ENCODE results near the gene RNASEH1.
"Not testable (repeated sequence)": the region's sequence is repeated elsewhere in the genome, so short reads cannot be mapped to it uniquely, and the experiment has no call there.

The RNASEH1 gene

GRCh38 chr2:3589086-3589485, 31.0 kb upstream of the RNASEH1 start:
- DNase-seq (ENCODE audit: low read depth), result no peak

- DNase-seq (ENCODE audit: low read depth), result no peak
Observed at GRCh38 chr2:3588084-3588483, 30.0 kb upstream of the RNASEH1 start.

GRCh38 chr2:3587432-3587831, 29.3 kb upstream of the RNASEH1 start:
- no peak for DNase-seq (ENCODE audit: low read depth)

GRCh38 chr2:3587021-3587420, 28.9 kb upstream of the RNASEH1 start:
- no peak for DNase-seq (ENCODE audit: low read depth)

DNA sequence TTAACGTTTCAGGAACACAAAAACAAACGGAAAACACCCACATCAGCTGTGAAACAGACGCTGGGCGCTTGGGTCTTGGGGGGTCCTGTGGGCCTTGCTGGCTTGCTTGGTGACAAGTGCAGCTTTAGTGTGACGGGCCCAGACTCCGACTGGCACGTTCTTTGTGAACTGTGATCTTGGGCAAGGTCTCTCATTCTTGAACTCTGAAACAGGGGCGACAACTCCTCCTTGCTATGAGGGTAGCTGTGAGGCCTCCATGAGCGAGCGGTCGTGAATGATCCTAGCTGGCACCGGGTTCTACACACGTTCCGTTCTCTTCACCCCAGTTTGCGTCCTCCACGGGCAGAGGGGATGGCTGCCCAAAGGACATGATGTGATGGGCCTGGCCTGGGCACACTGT, 28.1 kb upstream of the RNASEH1 start:
- no peak for DNase-seq (ENCODE audit: low read depth)

- DNase-seq (ENCODE audit: low read depth), result peak; percentile 72
Observed at GRCh38 chr2:3585261-3586109, 27.4 kb upstream of the RNASEH1 start.

DNA sequence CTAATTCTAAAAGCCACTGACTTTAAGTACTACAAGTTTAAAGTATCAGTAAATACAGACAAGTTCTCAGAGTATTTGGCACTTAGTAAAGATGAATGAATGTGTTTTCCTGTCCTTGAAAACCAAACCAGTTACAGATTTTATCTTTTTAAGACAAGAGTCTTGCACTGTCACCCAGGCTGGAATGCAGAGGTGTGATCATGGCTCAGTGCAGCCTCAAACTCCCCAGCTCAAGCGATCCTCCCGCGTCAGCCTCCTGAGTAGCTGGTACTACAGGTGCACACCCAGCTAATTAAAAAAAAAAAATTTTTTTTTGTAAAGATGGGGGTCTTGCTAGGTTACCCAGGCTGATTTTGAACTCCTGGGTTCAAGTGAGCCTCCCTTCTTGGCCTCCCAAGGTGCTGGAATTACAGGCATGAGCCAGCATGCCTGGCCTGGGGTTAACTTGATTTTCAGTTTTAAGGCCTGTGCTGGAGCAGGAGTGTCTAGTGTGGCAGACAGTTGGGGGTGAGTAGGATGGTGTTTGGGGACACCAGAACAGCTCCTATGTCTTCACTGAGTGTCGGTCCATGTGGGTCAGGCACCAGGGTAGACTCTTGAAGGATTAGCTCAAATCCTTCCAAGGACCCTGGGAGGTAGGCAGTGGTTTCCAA, 26.6 kb upstream of the RNASEH1 start:
- no peak for DNase-seq (ENCODE audit: low read depth)

GRCh38 chr2:3584076-3584475, 25.9 kb upstream of the RNASEH1 start:
- no peak for DNase-seq (ENCODE audit: low read depth)

DNA sequence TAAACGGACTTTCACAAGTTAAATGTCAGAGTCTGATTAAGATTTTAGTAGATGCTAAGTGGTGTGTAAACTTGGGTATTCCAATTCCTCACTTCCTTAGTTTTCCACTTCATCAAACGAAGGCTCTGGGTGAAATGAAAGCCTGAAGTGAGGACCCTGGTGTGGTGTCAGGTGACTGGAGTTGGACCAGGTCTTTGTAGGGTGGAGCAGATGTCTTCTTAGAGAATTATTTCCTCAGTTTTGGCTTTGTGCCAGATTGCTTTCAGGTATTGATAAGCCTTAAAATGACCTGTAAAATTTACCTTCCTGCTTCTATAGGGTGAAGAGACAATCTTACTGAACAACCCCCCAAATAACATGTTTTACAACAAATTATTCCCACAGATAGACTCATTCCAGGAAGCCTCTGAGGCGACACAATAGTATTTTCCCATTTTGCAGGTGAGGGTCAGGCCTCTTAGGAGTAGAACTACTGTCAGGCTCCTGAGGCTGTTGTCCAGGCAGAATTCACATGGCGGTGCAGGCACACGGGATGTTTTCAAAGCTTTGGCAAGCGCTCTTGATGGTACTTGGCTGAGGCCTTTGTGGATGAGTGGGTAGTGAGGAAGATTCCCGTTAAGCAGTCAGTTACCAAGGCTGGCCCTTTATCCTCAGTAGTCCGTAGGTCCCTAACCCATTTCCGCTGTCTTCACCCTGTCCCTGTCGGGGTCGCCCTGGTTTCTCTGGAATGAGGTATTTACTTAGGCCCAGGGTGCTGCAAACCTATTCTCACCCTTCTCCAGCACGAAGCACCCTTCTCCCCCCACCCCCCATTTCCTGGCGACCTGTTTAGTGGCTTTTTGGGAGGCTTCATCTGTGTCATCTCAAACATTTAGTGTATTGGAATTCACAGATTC, 23.5 kb upstream of the RNASEH1 start:
- no peak for DNase-seq (ENCODE audit: low read depth)

- no peak for DNase-seq (ENCODE audit: low read depth)
Observed at GRCh38 chr2:3580449-3580848, 22.3 kb upstream of the RNASEH1 start.

- DNase-seq (ENCODE audit: low read depth), result peak; percentile 20
Observed at GRCh38 chr2:3578987-3579386, 20.9 kb upstream of the RNASEH1 start.

- not testable (repeated sequence) for DNase-seq (ENCODE audit: low read depth)
Observed at GRCh38 chr2:3576263-3576630, 18.1 kb upstream of the RNASEH1 start.

DNA sequence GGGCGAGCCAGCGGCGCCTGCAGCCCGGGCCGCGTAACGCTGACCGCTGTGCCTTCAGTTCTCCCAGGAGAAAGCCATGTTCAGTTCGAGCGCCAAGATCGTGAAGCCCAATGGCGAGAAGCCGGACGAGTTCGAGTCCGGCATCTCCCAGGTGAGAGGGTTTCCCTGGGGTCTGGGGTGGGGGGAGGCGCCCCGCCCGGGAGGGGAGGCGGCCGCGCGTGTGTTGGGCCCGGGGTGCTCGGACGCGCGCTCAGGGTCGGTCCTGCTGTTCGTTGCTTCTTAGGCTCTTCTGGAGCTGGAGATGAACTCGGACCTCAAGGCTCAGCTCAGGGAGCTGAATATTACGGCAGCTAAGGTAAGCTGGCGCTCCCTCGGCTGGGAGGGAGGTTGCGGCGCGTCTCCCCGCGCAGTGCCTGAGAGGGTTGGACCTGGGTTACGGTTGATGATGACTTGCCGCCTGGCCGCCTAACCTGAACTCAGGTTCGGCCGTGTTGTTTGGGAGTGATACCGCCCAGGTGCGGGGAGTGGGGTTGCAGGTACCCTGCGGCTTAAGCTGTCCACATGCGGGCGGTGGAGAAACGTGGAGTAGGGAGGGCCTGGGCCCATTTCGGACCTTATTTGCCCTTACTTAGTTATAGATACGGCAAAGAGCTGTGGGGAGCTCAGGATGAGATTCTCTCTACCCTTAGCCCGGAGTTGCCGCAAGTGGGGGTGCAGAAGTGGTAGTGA, 17.6 kb upstream of the RNASEH1 start:
- DNase-seq (ENCODE audit: low read depth), result peak; percentile 18

- no peak for DNase-seq (ENCODE audit: low read depth)
Observed at GRCh38 chr2:3574155-3574554, 16.0 kb upstream of the RNASEH1 start.

DNA sequence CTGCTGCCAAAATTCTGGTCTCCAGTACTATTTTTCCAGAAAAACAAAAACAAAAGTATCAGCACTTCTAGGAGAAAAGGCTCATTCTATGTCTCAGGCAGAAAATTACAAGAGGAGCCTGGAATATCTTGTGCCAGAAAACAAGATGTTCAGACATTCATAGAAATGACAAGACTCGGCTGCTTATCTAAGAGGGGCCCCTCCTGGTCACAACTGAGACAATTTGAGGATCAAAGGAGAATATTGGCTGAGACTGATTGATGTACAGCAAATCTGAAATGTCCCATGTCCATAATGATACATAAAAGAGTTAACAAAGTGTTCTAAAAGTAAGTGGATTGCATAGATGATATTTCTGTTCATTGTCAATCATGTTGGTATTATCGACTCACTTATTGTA, 14.5 kb upstream of the RNASEH1 start:
- DNase-seq (ENCODE audit: low read depth), result no peak

- DNase-seq (ENCODE audit: low read depth), result no peak
Observed at GRCh38 chr2:3571284-3571683, 13.2 kb upstream of the RNASEH1 start.

DNA sequence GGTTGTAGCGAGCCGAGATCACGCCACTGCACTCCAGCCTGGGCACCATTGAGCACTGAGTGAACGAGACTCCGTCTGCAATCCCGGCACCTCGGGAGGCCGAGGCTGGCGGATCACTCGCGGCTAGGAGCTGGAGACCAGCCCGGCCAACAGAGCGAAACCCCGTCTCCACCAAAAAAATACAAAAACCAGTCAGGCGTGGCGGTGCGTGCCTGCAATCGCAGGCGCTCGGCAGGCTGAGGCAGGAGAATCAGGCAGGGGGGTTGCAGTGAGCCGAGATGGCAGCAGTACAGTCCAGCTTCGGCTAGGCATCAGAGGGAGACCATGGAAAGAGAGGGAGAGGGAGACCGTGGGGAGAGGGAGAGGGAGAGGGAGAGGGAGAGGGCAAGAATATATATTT, 11.5 kb upstream of the RNASEH1 start:
- not testable (repeated sequence) for DNase-seq (ENCODE audit: low read depth)

DNA sequence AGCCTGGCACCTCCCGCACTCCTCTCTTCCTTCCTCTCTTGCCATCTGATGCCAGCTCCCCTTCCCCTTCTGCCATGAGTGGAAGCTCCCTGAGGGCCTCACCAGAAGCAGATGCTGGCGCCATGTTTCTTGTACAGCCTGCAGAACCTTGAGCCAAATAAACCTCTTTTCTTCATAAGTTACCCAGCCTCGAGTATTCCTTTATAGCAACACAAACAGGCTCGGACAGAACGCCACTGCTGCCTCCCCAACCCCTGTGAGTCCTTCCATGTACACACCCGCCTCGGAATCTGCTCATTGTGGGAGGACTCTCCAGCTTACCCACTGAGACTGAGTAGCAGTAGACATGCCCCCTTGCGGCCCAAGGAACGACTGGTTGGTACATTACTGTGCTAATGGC, 8.7 kb upstream of the RNASEH1 start:
- no peak for DNase-seq (ENCODE audit: low read depth)

- DNase-seq (ENCODE audit: low read depth), result no peak
Observed at GRCh38 chr2:3565117-3565516, 7.0 kb upstream of the RNASEH1 start.

DNA sequence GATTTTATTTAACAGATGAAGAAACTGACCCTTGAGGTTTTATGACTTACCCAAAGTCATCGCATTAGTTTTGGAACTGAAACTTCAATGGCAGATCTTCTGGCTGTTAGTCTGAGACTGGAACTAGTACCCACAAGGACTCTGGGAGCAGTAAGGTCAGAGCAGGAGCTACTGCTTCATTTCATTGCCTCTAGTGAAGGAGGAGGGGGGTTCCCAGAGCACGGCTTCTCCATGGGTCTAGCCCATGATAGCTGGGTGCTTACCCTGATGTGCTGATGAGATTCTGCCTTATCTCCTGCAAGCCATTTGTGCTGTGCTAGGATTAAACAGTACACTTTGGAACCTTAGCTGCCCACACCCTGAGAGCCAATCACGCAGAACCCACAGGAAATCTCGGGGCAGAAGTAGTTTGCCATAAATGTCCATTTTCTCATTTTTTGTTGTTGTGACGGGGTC, 5.4 kb upstream of the RNASEH1 start:
- DNase-seq (ENCODE audit: low read depth), result no peak

- no peak for DNase-seq (ENCODE audit: low read depth)
Observed at GRCh38 chr2:3557639-3558204, 411 bp downstream of the RNASEH1 start.

GRCh38 chr2:3553946-3554345, 4.2 kb downstream of the RNASEH1 start:
- DNase-seq (ENCODE audit: low read depth), result no peak

Data from EH (cell line).